K562 (cell line): ENCODE data around the gene CHGA. TPM values are rescaled to one million over a fixed set of nuclear protein-coding genes. Genes with fewer than 3 reads are reported as not detected.

Experiments used
- ATAC-seq: fragments of 200-7000 bp; cut with Tn5 transposase; 3 replicates; pipeline ENCODE4 v1.9.1; 2020; ENCODE audit warnings: moderate library complexity
- BruUV-seq: library from RNA; stranded (reverse); fragments of 400-500 nt; replicated peaks from 2 replicates; lab custom pipeline; 2021; lab: Mats Ljungman, UMichigan
- CTCF ChIA-PET: fragments of 300-600 bp; formaldehyde crosslinking; extraction: SDS; loops from one replicate; lab custom pipeline; 2021; ENCODE audit warnings: low intra/inter-chr PET ratio; lab: Yijun Ruan, JAX
- POLR2A ChIA-PET: fragments of 300-600, 350-650 bp; sonication (Branson Sonifier 250); formaldehyde crosslinking; extraction: SDS; loops from one replicate; lab custom pipeline; 2021; ENCODE audit warnings: antibody characterized with exemption, inconsistent platforms; lab: Yijun Ruan, JAX
- DNase-seq, 4 experiments: peaks; one replicate each; pipeline versions ENCODE4 v3.0.0 to v3.0.0-alpha.2; 2011 to 2018; ENCODE audit warnings: low spot score in 3 of 4, mixed read lengths in 3 of 4; ENCODE audit errors: extremely low read depth in 1 of 4
- FAIRE-seq: peaks from 2 replicates; lab custom pipeline; 2011; peaks lifted over from hg19 to GRCh38; lab: Jason Lieb, UNC
- H2AFZ ChIP-seq: 2 replicates; pipeline ENCODE4 v1.6.0; 2011; ENCODE audit warnings: low read depth, low read length, control low read depth, inconsistent platforms
- H3K27ac ChIP-seq: fragments of 200-600 bp; 3 replicates; pipeline ENCODE4 v1.8.0; 2011; ENCODE audit warnings: low read depth, mild to moderate bottlenecking, control low read depth, inconsistent platforms, low read length, moderate library complexity, mixed read lengths; ENCODE audit errors: extremely low read depth
- H3K27me3 ChIP-seq, 2 experiments: fragments of 300-600 bp in 1 of 2; 2 replicates in 1 of 2; 3 replicates in 1 of 2; pipeline versions ENCODE4 v1.6.0 to v1.8.0; 2011; ENCODE audit warnings: inconsistent platforms in 2 of 2, low read length in 2 of 2, mild to moderate bottlenecking in 1 of 2, mixed read lengths in 1 of 2, moderate library complexity in 1 of 2; ENCODE audit not compliant: control insufficient read depth in 2 of 2, insufficient read depth in 2 of 2
- H3K36me3 ChIP-seq: fragments of 300-600 bp; 3 replicates; pipeline ENCODE4 v1.8.0; 2011; ENCODE audit warnings: mild to moderate bottlenecking, low read length, inconsistent platforms; ENCODE audit not compliant: control insufficient read depth, insufficient read depth
- H3K4me1 ChIP-seq, 2 experiments: fragments of 200-600 bp in 1 of 2; replicated peaks in 1 of 2; 2 replicates in 1 of 2; 3 replicates in 1 of 2; pipeline versions ENCODE4 v1.5.1 to v1.8.0; 2011; ENCODE audit warnings: inconsistent platforms in 2 of 2, low read length in 2 of 2, mild to moderate bottlenecking in 1 of 2, mixed read lengths in 1 of 2, moderate library complexity in 1 of 2; ENCODE audit not compliant: control insufficient read depth in 2 of 2, insufficient read depth in 2 of 2
- H3K4me2 ChIP-seq: 2 replicates; pipeline ENCODE4 v1.6.1; 2011; ENCODE audit warnings: low read length, control low read depth, inconsistent platforms, mixed read lengths; ENCODE audit not compliant: insufficient read depth
- H3K4me3 ChIP-seq: fragments of 200-600 bp; sonication (generic), shearing (Covaris generic); 2 replicates; pipeline ENCODE4 v1.5.1; 2016; ENCODE audit warnings: control low read depth, inconsistent platforms
- H3K79me2 ChIP-seq: fragments of 200-600 bp; 3 replicates; pipeline ENCODE4 v1.8.0; 2011; ENCODE audit warnings: low read length, inconsistent platforms; ENCODE audit not compliant: control insufficient read depth, insufficient read depth
- H3K9ac ChIP-seq, 2 experiments: 2 replicates each; pipeline versions ENCODE4 v1.6.0 to v1.6.1; 2011; ENCODE audit warnings: low read depth in 2 of 2, low read length in 2 of 2, control low read depth in 1 of 2, inconsistent platforms in 1 of 2, mild to moderate bottlenecking in 1 of 2, mixed read lengths in 1 of 2; ENCODE audit not compliant: insufficient read depth in 1 of 2
- H3K9me1 ChIP-seq: one replicate; pipeline ENCODE4 v1.6.0; 2011; ENCODE audit warnings: inconsistent platforms, mild to moderate bottlenecking, low read length, moderate library complexity; ENCODE audit not compliant: control insufficient read depth, insufficient read depth
- H3K9me3 ChIP-seq: replicated peaks from 2 replicates; pipeline ENCODE4 v1.5.1; 2011; ENCODE audit warnings: low read depth, low read length, inconsistent platforms; ENCODE audit not compliant: control insufficient read depth, insufficient read depth
- H4K20me1 ChIP-seq: replicated peaks from 2 replicates; pipeline ENCODE4 v1.6.1; 2011; ENCODE audit warnings: low read length, inconsistent platforms, mixed read lengths; ENCODE audit not compliant: control insufficient read depth, insufficient read depth
- RBM34 ChIP-seq: fragments of 200-400 bp; formaldehyde crosslinking; IDR thresholded peaks from 2 replicates; pipeline ENCODE4 v1.6.1; 2018; ENCODE audit warnings: low read length, borderline replicate concordance; ENCODE audit not compliant: insufficient read depth
- TAF7 ChIP-seq: fragments of 450-650 bp; IDR thresholded peaks from 2 replicates; pipeline ENCODE4 v1.6.1; 2016; ENCODE audit warnings: missing genetic modification characterization, missing compliant biosample characterization
- ZC3H11A ChIP-seq: IDR thresholded peaks from 2 replicates; pipeline ENCODE4 v1.6.1; 2012; ENCODE audit warnings: low read depth, low read length, improper control_type of control experiment
- WGBS: fragments of 100-300 bp; shearing (Covaris generic); methylation state at CpG from one replicate; pipeline ENCODE4 v1.1.6; 2016; ENCODE audit warnings: low coverage, mixed read lengths; ENCODE audit not compliant: insufficient coverage; ENCODE audit errors: missing lambda C conversion rate; 5-methylcytosine and 5-hydroxymethylcytosine counted together
- in situ Hi-C: fragments of 300-500 bp; cut with MboI; formaldehyde crosslinking; loops from 4 replicates; pipeline ENCODE4 v1.15.0; 2018; ENCODE audit warnings: inconsistent platforms, mixed read lengths
- intact Hi-C: fragments of 100-400 bp; cut with micrococcal nuclease; formaldehyde crosslinking; loops from 2 replicates; pipeline ENCODE4 v1.14.2; 2022
- polyA plus RNA-seq, 8 experiments: library from polyadenylated mRNA; depleted of rRNA in 4 of 8; stranded (reverse) in 5 of 8; unstranded in 3 of 8; fragments of >200 nt; fragmentation: Nextera tagmentation in 2 of 8; fragmentation: Illumina TruSeq in 1 of 8; extraction: Ambion mirVana in 2 of 8; extraction: Trizol in 1 of 8; gene quantifications; 2 replicates each; pipeline versions ENCODE4 v1.2.1 to v1.2.3, GENCODE V29; 2011 to 2014; ENCODE audit warnings: inconsistent platforms in 1 of 8, missing spikeins in 1 of 8
- total RNA-seq, 7 experiments: library from RNA; depleted of rRNA in 6 of 7; stranded (reverse); fragments of >200 nt in 6 of 7; fragmentation: Illumina TruSeq in 2 of 7; extraction: Trizol in 2 of 7; gene quantifications; 2 replicates each; pipeline versions ENCODE4 v1.2.1 to v1.2.3, GENCODE V29; 2011 to 2021; ENCODE audit warnings: low replicate concordance in 1 of 7

The CHGA gene
- total and polyA plus RNA-seq, 9 of the 15 experiments (the other 6 are each of a cell fraction or from before 2014, with no cell fraction given), result not detected

GRCh38 chr14:92981726-92982125 is 58.8 kb downstream of the CHGA start (continued):
- TF ChIP-seq RBM34, result no peak
- no peak for TF ChIP-seq ZC3H11A

- no peak for FAIRE-seq
- Histone ChIP-seq H2AFZ (no peak overlapping the region), H3K9me1 (no peaks in the 10 kb centered on the region), H3K4me2 (no peak overlapping the region), H3K4me3 (no peak overlapping the region), H3K4me1 (peaks cover 0 to 3% of the 10 kb centered on the region in 2 experiments; a peak in 1 of 5 replicates), H3K79me2 (no peaks in the 10 kb centered on the region), H3K27ac (no peak overlapping the region), H3K9ac (no peak overlapping the region), H3K27me3 (no peaks in the 10 kb centered on the region), H3K9me3 (no peaks in the 10 kb centered on the region), H4K20me1 (no peaks in the 10 kb centered on the region), H3K36me3 (peaks cover 4% of the 10 kb centered on the region; the same call in 1 of the 3 replicates)
- in situ Hi-C loops, result no loop called here
- ChIA-PET CTCF (no interaction called here), POLR2A (interaction anchor here (0.7 kb wide), 1 partner anchor 251 kb away, joined by 3 read pairs; no protein-coding TSS in a partner anchor)
- TF ChIP-seq TAF7 (tag), result no peak
- no TSS peak for BruUV-seq
- WGBS, result 75% methylated on average over 7 of the region's 8 CpGs
- intact Hi-C loops, result no loop called here
- no peak for DNase-seq
- no peak for ATAC-seq
Observed at GRCh38 chr14:92982956-92983355, 60.0 kb downstream of the CHGA start.
